Daoy (cell line): Measurements from ENCODE around the gene ARPC5L. TPM values are rescaled to one million over a fixed set of nuclear protein-coding genes. Genes with fewer than 3 reads are reported as not detected.
A peak's percentile ranks its signal among the peaks of the same experiment; 100 is the strongest.

Source experiments
- DNase-seq: peaks from one replicate; pipeline ENCODE4 v3.0.0-alpha.2; 2015; ENCODE audit warnings: low read depth
- total RNA-seq: library from RNA; depleted of rRNA; stranded (reverse); fragments of >200 nt; shearing (Covaris generic); gene quantifications from 2 replicates; pipeline ENCODE4 v1.2.3, GENCODE V29; 2014

The ARPC5L gene
- total RNA-seq, 1 experiment from 2014 or later, result 52.8 TPM

DNA sequence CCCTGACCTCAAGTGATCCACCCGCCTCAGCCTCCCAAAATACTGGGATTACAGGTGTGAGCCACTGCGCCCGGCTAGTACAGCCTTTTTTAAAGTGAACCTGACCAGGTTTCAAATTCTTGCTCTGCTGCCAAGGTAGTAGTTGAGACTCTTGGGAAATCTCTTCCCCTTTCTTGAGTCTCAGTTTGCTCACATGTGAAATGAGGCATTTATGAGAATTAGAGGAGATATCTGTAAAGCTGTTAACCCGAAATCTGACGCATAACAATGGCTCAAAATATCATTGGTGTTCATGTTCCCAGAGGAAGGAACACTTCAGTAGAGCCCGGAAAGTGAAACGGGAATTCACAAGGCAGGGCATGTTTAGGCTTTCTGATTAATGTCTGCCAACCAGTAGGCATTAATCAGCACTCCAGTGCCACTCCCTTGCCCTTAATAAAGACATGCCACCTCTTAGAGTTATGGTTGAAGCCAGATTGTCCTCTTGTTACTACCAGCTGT, 1.5 kb downstream of the ARPC5L start:
- DNase-seq, result peak; percentile 29

DNA sequence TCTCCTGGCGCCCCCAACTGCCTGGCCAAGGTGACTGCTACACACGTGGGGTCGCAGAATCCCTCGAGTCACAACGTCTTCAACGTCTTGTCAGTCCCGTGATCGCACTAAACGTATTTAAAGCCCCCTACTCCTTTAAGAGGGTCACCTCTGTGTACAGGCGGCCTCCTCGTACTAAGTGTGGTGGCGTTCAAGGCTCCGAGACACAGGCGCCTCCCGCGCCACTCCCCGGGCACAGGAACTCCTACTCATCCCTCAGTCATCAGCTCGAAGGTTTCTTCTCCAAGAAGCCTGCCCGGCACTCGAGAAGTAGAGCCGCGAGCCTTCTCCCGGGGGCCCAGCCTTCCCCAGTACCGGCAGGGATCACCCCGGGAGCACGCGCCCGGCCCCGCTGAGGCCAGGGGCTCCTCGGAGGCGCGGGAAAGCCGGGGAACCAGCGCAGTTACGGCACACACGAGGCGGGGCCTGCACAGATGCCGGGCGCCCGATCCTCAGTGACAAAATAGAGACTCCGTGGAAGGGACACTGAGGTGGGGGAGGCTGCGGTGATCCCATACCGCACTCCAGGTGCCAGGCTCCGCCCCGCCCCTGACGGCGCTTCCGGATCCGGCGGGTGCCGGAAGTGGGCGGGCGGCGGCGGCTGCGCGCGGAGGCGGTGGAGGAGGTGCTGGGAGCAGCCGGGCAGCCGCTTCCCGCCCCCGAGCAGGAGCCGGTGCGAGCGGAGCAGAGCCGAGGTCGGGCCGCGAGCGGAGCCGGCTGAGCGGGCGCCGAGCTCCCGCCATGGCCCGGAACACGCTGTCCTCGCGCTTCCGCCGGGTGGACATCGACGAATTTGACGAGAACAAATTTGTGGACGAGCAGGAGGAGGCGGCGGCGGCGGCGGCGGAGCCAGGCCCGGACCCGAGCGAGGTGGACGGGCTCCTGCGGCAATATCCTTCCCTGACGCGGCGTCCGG, 6.9 kb downstream of the ARPC5L start:
- peak; percentile 97 for DNase-seq

DNA sequence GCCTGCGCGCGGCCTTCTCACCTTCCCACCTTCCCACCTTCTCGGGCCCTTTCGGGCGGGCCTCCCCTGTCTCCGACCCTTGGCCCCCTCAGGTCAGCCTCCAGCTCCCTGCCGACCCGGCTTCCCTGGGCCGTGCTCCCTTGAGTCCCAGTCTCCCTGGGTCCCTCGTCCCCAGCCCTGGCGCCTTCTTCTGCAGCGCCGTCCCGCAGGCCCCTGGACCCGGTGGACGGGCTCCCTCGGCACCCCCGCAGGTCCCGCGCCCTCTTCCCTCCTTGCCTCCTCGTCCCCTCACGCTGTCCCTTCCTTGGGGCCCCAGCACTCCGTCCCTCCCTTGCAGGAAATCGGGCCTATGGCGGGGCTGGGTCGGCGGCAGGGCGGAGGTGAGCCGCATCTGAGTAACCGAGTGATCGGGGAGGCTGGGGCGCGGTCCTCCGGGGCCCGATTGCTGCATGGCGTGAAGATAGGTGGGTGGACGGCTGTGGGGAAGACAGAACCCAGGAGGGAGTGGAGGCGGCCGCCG, 7.6 kb downstream of the ARPC5L start:
- DNase-seq, result peak; percentile 58

DNA sequence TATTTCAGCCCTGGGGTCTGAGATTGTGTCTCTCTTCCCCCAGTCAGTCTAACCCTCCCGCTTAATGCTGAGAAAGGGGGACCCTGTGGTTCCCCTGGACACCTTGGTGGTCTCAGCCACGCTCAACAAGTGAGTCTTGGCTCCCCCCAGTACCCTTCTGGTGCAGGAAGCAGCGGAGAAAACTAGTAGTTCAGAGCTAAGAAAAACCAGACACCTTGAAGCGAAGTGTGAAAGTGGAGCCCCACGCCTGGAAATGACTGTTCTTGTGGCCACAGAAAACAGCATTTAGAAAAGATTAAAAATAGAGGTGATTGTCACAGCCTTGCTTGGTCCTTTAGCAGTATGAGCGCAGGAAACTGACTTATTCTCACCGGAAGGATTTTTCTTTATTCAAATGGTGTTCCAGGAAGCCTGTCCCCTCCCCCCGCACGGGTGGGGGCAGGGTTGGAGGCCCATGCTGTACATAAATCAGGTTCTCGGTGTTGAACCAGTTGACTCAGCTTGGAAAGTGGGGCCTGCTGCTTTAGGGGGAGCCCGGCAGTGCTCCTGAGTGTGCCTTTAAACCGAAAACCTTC, 8.1 kb downstream of the ARPC5L start:
- peak; percentile 56 for DNase-seq

DNA sequence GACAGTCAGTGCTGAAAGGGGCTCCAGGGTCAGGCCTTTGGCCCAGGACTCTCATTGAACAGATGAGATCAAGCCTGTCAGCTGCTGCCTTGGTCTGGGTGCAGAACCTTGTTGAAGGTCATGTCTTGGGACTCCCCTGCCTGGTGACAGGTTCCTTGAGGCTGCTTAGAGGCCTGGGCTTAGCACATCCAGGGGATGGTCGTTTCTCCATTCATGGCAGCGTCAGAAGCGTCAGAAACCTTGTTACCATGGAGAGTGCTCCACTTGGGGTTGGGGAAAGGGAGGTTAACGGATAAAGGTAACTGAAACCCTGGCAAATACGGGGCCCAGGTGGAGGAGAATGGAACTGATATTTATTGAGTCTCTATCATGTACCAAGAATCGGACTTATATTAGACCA, 8.8 kb downstream of the ARPC5L start:
- no peak for DNase-seq

DNA sequence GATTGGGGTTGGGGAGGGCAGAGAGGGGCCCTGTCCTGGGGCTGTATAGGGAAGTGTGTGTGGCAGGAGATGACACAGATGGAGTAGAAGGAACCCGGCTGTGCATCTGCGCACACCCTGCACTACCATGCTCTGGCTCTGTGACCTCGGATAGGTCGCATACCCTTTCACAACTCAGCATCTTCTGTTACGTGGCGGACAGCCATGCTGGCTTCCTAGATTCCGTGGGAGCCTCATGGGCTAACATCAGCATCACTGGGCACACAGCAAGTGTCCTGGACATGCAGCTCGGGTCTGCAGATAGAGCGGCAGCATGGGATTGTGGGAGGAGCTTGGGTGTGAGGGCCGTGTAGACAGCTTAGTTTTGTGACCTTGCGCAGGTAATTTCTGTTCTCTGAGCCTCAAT, 9.2 kb downstream of the ARPC5L start:
- DNase-seq, result no peak

DNA sequence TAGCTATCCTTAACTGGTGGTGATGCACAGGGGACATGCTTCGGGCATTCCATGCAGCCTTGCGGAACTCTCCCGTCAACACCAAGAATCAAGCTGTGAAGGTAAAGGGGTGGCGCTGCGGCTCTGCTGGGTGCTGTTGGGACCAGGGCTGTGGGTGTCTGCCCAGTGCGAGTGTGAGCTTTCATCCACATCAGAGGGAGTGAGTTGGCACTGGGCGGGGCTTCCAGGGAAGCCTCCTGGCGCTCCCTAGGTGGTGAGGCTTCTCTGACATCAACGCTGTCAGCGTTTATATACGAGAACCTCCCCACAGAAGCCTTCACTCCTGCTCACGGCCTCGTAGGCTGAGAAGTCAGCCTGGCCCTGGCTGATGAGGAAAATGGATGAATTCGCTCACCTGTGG, 11.7 kb downstream of the ARPC5L start:
- no peak for DNase-seq

DNA sequence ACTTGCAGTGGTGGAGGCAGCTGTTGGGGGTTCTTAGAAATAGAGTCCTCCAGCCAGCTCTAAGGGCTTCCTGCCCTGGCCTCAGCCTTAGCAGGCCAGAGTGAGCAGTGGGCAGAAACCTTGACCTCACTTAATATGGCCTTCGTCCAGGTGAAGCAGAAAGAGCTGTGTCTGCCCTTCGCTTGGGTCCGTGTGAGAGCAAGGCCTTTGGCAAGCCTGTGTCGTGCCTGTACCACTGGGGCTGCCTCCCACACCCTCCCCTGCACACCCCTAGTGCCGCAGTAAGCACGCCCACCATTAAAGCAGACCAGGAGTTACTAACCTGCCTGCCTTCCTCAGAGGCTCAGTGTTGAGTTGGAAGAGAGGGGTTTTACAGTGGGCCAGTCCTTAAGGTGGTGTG, 13.6 kb downstream of the ARPC5L start:
- DNase-seq, result no peak

DNA sequence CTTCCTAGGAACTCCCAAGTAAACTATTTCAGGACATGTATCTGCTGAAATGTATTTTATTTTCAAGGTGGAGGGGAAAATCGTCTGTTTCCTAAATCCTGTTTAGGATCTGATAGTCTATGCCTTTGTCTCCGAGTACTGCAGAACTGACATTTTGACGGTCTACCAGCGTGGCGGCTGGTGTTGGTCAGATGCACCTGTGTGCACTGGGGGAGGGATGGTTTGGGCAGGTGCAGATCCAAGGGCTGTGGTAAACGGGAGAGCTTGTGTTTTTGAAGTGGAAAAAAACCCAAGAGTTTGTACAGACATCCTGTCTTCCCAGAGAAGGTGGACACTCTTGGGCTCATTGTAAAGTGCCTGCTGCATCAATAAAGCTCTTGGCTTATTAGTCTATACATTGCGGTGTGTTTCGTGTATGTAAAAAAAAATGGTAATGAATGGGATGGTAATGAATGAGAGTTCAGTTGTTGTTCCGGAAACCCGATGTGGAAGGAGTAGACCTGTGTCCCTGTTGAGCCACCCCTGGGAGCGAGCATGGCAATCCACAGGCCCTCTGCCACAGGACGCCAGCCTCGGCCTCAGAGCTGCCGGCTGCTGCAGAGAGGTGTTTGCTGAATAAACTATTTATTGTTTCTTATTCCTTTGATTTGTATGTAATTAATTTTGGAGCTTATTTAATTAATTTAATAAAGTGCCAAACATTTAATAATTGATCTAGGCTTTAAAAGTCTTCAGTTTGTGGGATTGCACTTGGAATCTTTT, 15.3 kb downstream of the ARPC5L start:
- no peak for DNase-seq

DNA sequence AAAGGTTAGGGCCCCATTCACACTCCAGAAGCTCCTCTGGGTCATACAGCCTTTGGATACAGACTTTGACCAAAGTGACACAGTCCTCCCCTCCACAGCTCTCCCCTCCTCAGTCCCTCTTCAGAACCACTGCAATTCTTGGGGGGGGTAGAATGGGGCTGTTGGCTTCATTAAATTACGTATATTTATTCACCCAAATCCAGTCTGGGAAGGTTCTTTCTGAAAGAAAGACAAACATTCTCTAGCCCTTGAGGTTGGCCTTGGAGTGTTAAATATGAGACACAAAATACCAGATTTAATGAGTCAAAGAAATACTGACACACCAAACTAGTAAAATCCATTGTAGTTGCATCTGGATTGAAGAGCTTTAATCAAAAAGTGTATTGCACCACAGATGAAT, 16.1 kb downstream of the ARPC5L start:
- no peak for DNase-seq

DNA sequence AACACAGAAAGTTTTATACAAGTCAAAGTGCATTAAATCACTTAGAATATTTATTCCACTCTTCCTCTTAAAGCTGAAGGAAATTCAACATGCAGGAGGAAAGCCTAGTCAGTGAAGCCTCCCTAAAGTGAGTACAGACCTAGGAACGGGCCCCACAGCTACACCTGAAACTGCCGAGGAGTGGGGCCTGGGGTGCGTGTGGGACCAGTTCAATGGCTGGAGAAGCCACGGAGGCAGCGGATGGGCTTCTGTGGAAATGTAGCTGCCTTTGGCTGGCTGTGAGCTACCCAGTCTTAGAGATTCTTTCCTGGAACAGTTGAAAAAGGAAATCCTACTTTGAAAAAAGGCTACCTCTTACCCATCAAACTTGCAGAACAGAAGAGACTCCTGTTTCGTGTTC, 16.6 kb downstream of the ARPC5L start:
- no peak for DNase-seq

DNA sequence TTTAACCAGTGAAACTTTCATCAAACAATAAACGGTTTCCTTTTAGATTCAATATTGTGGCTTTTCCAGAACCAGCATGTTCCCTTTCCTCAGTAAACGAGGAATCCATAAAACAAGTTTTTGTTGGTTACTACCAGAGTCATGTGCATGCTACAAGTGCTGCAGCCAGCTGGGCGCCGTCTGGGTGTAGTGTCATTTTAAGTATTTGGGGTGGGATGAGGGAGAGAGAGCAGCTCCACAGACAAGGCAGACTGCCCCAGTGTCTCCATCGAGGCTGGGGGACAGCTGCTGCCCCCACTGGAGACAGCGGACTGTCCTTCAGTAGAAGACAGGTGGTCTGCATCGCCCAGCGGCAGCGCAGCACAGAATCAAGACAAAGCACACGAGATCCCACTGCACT, 17.3 kb downstream of the ARPC5L start:
- DNase-seq, result no peak

DNA sequence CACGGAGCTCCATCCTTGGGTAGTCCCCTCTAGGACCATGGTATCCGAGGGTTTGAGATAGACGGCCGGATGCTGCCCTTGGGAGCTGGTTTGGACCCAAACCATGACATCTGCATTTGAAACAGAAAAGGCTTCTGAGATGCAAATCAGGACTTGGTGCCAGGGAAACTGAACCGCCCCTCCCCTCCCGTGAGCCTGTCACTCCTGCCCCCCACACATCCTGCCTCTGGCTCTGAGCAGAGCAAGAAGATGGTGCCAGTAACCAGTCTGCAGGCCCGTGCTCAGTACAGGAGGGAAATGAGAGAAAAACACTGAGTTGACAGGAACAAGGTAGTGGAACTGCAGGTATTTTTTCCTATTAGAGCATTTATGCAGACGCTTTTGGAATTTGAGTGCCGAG, 18.6 kb downstream of the ARPC5L start:
- no peak for DNase-seq

DNA sequence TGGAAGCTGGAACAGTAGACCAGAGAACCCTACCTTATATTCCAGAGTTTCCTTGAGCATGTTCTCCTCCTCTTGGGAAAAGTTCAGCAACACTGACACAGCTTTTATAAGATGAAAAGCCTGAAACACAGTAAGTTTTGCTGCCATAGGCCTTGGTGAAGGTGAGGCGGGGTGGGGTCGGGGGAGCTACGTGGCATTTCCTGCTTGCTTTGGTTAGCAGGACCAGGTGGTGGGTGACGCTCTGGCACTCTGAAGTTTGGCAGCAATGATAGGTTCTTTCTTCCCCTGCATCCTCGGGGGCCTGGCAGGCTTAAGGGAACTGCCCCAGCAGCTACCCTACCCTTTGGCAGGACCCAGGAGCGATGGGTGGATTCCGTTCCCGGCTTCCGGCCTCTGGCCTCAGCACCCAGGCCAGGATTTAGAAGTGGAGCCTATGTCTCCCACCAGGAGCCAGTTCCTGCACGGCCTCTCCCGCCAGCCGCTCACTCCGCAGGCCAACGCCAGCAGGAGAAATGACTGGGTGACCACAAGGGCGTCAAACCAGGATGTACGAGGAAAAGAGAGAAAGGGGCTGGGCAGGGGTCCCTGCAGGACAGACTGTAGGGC, 19.3 kb downstream of the ARPC5L start:
- DNase-seq, result no peak

DNA sequence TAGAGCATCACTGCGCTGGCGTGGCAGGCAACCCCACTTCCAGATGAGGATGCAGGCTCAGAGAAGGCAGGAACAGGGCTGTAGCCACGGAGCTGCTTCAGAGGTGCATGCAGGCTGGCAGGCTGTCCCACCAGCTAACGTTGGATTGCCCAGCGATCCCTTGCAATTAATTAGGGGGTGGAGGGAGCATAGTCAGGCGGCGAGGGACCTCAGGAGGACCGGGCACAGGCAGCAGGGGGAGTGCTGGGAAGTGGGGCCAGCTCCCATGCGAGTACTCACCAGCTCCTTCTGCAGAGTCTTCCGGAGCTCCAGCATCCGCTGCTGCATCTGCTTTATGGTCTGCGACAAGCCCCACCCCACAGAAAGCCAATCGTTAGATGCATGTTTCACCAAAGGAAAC, 20.3 kb downstream of the ARPC5L start:
- DNase-seq, result no peak

DNA sequence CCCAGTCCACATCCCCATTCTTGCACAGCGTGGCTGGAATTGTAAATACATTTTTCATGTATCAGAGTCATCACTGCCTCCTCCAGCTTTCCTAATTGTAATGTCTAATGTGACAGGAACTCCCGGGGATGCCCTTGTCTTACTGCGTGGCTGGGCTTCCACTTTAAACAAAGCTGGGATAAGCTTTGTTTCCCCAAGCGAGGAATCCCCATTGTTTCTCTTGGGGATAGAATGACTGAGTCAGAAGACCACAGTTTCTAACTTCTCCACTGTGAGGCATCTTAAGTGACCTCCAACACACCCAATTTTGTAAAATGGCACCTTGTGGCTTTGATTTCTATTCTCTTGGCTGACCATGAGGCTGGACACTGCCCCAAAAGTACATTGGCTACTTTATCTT, 22.4 kb downstream of the ARPC5L start:
- no peak for DNase-seq

DNA sequence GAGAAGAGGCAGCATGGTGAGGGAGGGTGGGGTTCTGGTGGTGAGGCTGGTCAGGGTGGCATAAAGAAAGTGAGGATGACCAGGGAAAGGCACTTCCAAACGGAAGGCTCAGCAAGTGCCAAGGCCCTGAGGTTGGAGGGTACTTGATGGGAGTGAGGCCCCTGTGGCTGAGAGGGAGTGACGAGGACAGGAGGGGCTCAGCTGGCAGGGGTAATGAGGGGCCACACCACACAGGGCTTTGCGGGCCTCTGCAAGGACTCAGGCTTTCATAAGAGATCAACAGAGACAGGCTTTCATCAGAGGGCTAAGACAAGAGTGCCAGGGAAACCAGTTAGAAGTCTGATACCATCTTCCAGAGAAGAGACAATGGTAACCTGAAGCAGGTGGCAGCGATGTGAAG, 23.6 kb downstream of the ARPC5L start:
- no peak for DNase-seq

DNA sequence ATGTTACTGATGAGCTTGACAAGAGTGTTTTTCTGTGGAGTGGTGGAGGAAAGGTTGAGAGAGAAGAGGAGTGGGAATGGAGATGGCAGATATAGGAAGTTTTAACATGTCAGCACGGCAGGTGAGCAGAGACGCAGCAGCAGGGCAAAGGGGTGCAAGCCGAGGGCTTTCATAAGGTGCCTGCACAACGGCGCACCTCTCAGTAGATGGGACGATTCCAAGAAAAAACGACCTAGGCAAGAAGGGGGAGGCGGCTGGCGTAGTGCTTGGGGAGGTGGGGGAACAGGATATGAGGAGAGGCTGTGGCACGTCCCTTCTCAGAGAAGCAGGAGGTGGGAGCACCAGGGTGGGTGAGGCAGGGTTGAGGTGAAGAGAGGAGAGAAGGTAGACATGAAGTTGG, 24.5 kb downstream of the ARPC5L start:
- DNase-seq, result no peak

DNA sequence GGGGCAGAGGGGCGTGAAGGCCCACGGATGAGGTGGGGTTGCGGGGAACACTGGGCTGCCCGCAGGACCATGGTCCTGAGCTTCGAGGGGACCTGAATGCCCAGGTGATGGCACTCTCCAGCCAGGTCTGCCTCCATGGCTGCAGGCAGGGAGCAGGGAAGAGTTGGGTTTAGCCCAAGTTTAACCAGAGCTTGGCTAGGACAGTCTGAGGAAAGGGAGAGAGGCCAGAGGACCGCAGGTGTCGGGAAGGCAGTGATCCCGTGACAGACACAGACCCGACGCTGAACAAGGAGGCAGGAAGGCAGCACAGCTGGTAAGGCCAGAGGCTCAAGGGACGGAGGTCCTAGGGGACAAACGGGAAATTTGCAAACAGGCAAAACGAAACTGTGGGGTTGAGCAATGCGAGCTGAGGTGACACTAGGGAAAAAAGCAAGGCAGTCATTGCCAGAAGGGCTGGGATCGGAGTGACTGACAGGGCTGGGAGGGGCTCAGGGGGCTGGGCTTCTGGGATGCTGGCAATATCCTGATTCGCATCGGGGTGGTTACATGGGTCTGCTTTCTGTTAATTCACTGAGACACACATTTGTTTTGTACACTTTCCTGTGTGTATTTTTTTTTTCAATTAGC, 25.0 kb downstream of the ARPC5L start:
- DNase-seq, result no peak

DNA sequence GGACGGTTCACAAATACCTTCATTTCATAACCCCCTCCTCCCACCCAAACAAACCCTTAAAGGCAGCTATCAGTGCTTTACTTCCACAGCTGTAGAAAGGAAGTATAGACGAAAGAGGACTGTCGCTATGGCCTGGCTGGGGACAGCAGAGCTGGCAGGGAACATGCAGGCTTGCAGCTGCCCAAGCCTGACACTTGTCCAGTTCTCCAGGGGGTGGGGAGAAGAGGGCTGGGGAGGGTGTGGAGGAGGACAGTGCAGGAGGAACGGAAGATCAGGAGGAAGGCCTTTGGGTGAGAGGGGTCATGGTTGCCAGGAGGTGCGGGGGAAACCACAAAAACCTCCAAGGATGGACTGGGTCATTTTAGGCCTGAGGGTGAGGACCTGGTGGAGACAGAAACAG, 25.9 kb downstream of the ARPC5L start:
- no peak for DNase-seq

DNA sequence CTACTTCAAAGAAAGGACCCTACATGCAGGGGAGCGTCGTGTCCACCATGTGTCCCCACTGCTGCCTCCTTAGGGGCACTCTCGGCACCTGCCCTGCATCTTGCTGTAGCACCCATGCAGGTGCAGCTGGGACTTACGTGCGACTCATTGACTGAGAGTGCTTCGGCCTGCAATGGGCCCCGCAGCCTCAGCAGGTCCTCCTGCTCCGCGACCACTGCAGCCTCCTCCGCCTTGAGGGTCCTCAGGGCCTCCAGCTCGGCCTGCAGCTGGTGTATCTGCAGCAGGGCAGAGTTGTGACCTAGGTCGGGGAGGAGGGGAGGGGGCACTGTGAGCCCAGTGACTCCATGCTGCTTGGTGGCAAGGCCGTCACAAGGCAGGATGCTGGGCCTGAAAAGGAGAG, 27.1 kb downstream of the ARPC5L start:
- no peak for DNase-seq
